HG02981 (cell line): ENCODE data around the gene DLG2.

Source experiments
- ATAC-seq: cut with Tn5 transposase; IDR thresholded peaks from one replicate; pipeline ENCODE4 v1.9.1; 2021; ENCODE audit warnings: mild to moderate bottlenecking, moderate library complexity; ENCODE audit not compliant: unreplicated experiment

The DLG2 gene

GRCh38 chr11:84250834-84251613 is 1376.1 kb downstream of the DLG2 start:
- no peak for ATAC-seq

- no peak for ATAC-seq
These were observed 1377.6 kb downstream of the DLG2 start for GRCh38 chr11:84249344-84250135.

GRCh38 chr11:84247926-84248325 is 1379.2 kb downstream of the DLG2 start:
- ATAC-seq = no peak

- no peak for ATAC-seq
These were observed 1380.0 kb downstream of the DLG2 start for GRCh38 chr11:84247129-84247528.

GRCh38 chr11:84243629-84244263 is 1383.4 kb downstream of the DLG2 start:
- ATAC-seq = peak; percentile 62

- ATAC-seq = no peak
These were observed 1385.6 kb downstream of the DLG2 start for GRCh38 chr11:84241343-84242131.

- ATAC-seq = no peak
These were observed 1386.3 kb downstream of the DLG2 start for GRCh38 chr11:84240847-84241246.

- no peak for ATAC-seq
These were observed 1390.7 kb downstream of the DLG2 start for GRCh38 chr11:84236436-84236835.

GRCh38 chr11:84234462-84235202 is 1392.5 kb downstream of the DLG2 start:
- no peak for ATAC-seq

GRCh38 chr11:84234011-84234410 is 1393.1 kb downstream of the DLG2 start:
- ATAC-seq = no peak

GRCh38 chr11:84232511-84232910 is 1394.6 kb downstream of the DLG2 start:
- no peak for ATAC-seq

- ATAC-seq = no peak
These were observed 1396.7 kb downstream of the DLG2 start for GRCh38 chr11:84230402-84230801.

- no peak for ATAC-seq
These were observed 1399.0 kb downstream of the DLG2 start for GRCh38 chr11:84227970-84228665.

GRCh38 chr11:84224042-84224441 is 1403.1 kb downstream of the DLG2 start:
- no peak for ATAC-seq

GRCh38 chr11:84218318-84218717 is 1408.8 kb downstream of the DLG2 start:
- no peak for ATAC-seq

GRCh38 chr11:84215672-84216071 is 1411.5 kb downstream of the DLG2 start:
- no peak for ATAC-seq

- ATAC-seq = no peak
These were observed 1412.6 kb downstream of the DLG2 start for GRCh38 chr11:84214557-84214956.

- ATAC-seq = no peak
These were observed 1414.4 kb downstream of the DLG2 start for GRCh38 chr11:84212468-84213390.

- no peak for ATAC-seq
These were observed 1415.2 kb downstream of the DLG2 start for GRCh38 chr11:84211896-84212295.
